ENCODE data around the gene HSD17B12. TPM values are rescaled to one million over a fixed set of nuclear protein-coding genes. Genes with fewer than 3 reads are reported as not detected.

The HSD17B12 gene
- total RNA-seq, 1 donor from 2014 or later = 48.2 TPM

- intact Hi-C loops (cut with DNase I) = no loop called here
- Histone ChIP-seq H3K4me3 (no peak overlapping the region), H3K4me1 (no peaks in the 10 kb centered on the region), H3K36me3 (peaks cover 25 to 54% of the 10 kb centered on the region in 2 donors), H3K27me3 (no peaks in the 10 kb centered on the region), H3K27ac (peak overlapping the region; percentile 35 to 65), H3K9me3 (no peaks in the 10 kb centered on the region)
- DNase-seq (ENCODE audit: low spot score in 2 of 2) = no peak
- TF ChIP-seq, protein P1, sequence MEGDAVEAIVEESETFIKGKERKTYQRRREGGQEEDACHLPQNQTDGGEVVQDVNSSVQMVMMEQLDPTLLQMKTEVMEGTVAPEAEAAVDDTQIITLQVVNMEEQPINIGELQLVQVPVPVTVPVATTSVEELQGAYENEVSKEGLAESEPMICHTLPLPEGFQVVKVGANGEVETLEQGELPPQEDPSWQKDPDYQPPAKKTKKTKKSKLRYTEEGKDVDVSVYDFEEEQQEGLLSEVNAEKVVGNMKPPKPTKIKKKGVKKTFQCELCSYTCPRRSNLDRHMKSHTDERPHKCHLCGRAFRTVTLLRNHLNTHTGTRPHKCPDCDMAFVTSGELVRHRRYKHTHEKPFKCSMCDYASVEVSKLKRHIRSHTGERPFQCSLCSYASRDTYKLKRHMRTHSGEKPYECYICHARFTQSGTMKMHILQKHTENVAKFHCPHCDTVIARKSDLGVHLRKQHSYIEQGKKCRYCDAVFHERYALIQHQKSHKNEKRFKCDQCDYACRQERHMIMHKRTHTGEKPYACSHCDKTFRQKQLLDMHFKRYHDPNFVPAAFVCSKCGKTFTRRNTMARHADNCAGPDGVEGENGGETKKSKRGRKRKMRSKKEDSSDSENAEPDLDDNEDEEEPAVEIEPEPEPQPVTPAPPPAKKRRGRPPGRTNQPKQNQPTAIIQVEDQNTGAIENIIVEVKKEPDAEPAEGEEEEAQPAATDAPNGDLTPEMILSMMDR (IDR thresholded peaks at IDR 0.05) = no peak
Observed at GRCh38 chr11:43892851-43893250, 212.3 kb downstream of the HSD17B12 start.

DNA sequence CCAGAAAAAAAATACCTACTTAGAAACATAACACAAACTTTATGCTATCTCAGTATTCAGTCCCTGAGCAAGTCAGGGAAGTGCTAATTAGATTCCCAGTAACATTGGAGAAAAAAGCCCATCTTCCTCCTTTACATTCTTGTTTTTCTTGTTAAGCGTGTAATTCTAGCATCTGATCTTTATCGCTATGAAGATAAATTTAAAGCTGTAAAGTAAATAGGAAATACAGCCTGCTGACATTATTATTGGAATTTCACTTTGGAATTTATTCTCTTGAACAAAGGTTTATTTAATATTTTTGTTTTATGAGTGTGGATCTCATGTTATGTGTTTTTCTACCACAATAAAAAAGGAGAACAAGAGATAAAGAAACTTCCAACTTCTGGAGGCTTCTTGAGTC, 214.0 kb downstream of the HSD17B12 start:
- Histone ChIP-seq H3K27ac (peak overlapping the region; percentile 27 to 28), H3K4me1 (no peaks in the 10 kb centered on the region), H3K36me3 (peaks cover 42 to 56% of the 10 kb centered on the region in 2 donors), H3K27me3 (no peaks in the 10 kb centered on the region), H3K9me3 (no peaks in the 10 kb centered on the region), H3K4me3 (no peak overlapping the region)
- TF ChIP-seq, protein P1 (IDR thresholded peaks at IDR 0.05) = no peak
- intact Hi-C loops (cut with DNase I) = no loop called here
- no peak for DNase-seq (ENCODE audit: low spot score in 2 of 2)

- no peak overlapping the region for H3K4me3 ChIP-seq
- H3K27ac ChIP-seq = peak overlapping the region; percentile 41 to 42
- H3K27me3 ChIP-seq = no peaks in the 10 kb centered on the region
- intact Hi-C loops (cut with DNase I) = no loop called here
- H3K4me1 ChIP-seq = no peaks in the 10 kb centered on the region
- peaks cover 37 to 54% of the 10 kb centered on the region in 2 donors for H3K36me3 ChIP-seq
- DNase-seq (ENCODE audit: low spot score in 2 of 2) = no peak
- H3K9me3 ChIP-seq = no peaks in the 10 kb centered on the region
- TF ChIP-seq, protein P1 (IDR thresholded peaks at IDR 0.05) = no peak
Observed at GRCh38 chr11:43895601-43896000, 215.1 kb downstream of the HSD17B12 start.

GRCh38 chr11:43898574-43898973, 218.0 kb downstream of the HSD17B12 start:
- no peaks in the 10 kb centered on the region for H3K4me1 ChIP-seq
- intact Hi-C loops (cut with DNase I) = no loop called here
- TF ChIP-seq, protein P1 (IDR thresholded peaks at IDR 0.05) = no peak
- DNase-seq (ENCODE audit: low spot score in 2 of 2) = no peak
- H3K9me3 ChIP-seq = no peaks in the 10 kb centered on the region
- peaks cover 41 to 62% of the 10 kb centered on the region in 2 donors for H3K36me3 ChIP-seq
- H3K27ac ChIP-seq = no peak overlapping the region
- no peak overlapping the region for H3K4me3 ChIP-seq
- no peaks in the 10 kb centered on the region for H3K27me3 ChIP-seq

GRCh38 chr11:43899094-43899493, 218.6 kb downstream of the HSD17B12 start:
- no peaks in the 10 kb centered on the region for H3K9me3 ChIP-seq
- intact Hi-C loops (cut with DNase I) = no loop called here
- no peak overlapping the region for H3K27ac ChIP-seq
- DNase-seq (ENCODE audit: low spot score in 2 of 2) = no peak
- no peaks in the 10 kb centered on the region for H3K27me3 ChIP-seq
- no peaks in the 10 kb centered on the region for H3K4me1 ChIP-seq
- TF ChIP-seq, protein P1 (IDR thresholded peaks at IDR 0.05) = no peak
- no peak overlapping the region for H3K4me3 ChIP-seq
- peaks cover 38 to 67% of the 10 kb centered on the region in 2 donors for H3K36me3 ChIP-seq

GRCh38 chr11:43901551-43901950, 221.0 kb downstream of the HSD17B12 start:
- TF ChIP-seq, protein P1 (IDR thresholded peaks at IDR 0.05) = no peak
- no peak overlapping the region for H3K4me3 ChIP-seq
- no peaks in the 10 kb centered on the region for H3K27me3 ChIP-seq
- peaks cover 0 to 17% of the 10 kb centered on the region in 2 donors for H3K4me1 ChIP-seq
- H3K27ac ChIP-seq = no peak overlapping the region
- DNase-seq (ENCODE audit: low spot score in 2 of 2) = no peak
- H3K36me3 ChIP-seq = peaks cover 37 to 64% of the 10 kb centered on the region in 2 donors
- intact Hi-C loops (cut with DNase I) = no loop called here
- no peaks in the 10 kb centered on the region for H3K9me3 ChIP-seq

Measured in ascending aorta (tissue), 2 donors.